ENCODE results near the gene CARS2.

Gene CARS2

GRCh38 chr13:110715395-110716246 lies 9.7 kb upstream of the CARS2 start:
- Histone ChIP-seq H3K4me3 (ENCODE audit: low read depth, low read length) (peak overlapping the region; percentile 95), H3K4me2 (ENCODE audit: low read length) (peak overlapping the region; percentile 95), H3K9me3 (ENCODE audit: control insufficient read depth, low read length) (no peaks in the 10 kb centered on the region), H2AFZ (peak overlapping the region; percentile 75), H3K79me2 (peaks cover 4% of the 10 kb centered on the region), H3K27ac (peak overlapping the region; percentile 93), H3K27me3 (ENCODE audit: control insufficient read depth, insufficient read depth, low read length) (no peaks in the 10 kb centered on the region), H3K36me3 (ENCODE audit: control insufficient read depth, insufficient read depth, low read length) (no peaks in the 10 kb centered on the region), H3K4me1 (no peaks in the 10 kb centered on the region), H3K9ac (no peak overlapping the region)
- TF ChIP-seq CTCF (IDR thresholded peaks at IDR 0.05): peak; percentile 20

- Histone ChIP-seq H3K4me1 (no peaks in the 10 kb centered on the region), H3K27ac (peak overlapping the region; percentile 93), H3K9ac (peak overlapping the region; percentile 42), H3K4me3 (ENCODE audit: low read depth, low read length) (peak overlapping the region; percentile 91), H3K9me3 (ENCODE audit: control insufficient read depth, low read length) (no peaks in the 10 kb centered on the region), H3K36me3 (ENCODE audit: control insufficient read depth, insufficient read depth, low read length) (no peaks in the 10 kb centered on the region), H3K79me2 (peaks cover 4% of the 10 kb centered on the region), H3K4me2 (ENCODE audit: low read length) (peak overlapping the region; percentile 88), H3K27me3 (ENCODE audit: control insufficient read depth, insufficient read depth, low read length) (no peaks in the 10 kb centered on the region), H2AFZ (peak overlapping the region; percentile 61)
- peak; percentile 14 for TF ChIP-seq CTCF (IDR thresholded peaks at IDR 0.05)
Observed at GRCh38 chr13:110714797-110715394, 9.0 kb upstream of the CARS2 start.

GRCh38 chr13:110713981-110714796 lies 8.3 kb upstream of the CARS2 start:
- TF ChIP-seq CTCF (IDR thresholded peaks at IDR 0.05): no peak
- Histone ChIP-seq H3K9ac (peak overlapping the region; percentile 42), H3K36me3 (ENCODE audit: control insufficient read depth, insufficient read depth, low read length) (no peaks in the 10 kb centered on the region), H3K27me3 (ENCODE audit: control insufficient read depth, insufficient read depth, low read length) (no peaks in the 10 kb centered on the region), H3K27ac (peak overlapping the region; percentile 93), H3K4me2 (ENCODE audit: low read length) (peak overlapping the region; percentile 88), H3K9me3 (ENCODE audit: control insufficient read depth, low read length) (no peaks in the 10 kb centered on the region), H3K79me2 (peaks cover 3% of the 10 kb centered on the region), H3K4me1 (no peaks in the 10 kb centered on the region), H2AFZ (peak overlapping the region; percentile 61), H3K4me3 (ENCODE audit: low read depth, low read length) (peak overlapping the region; percentile 91)

GRCh38 chr13:110713642-110713952 lies 7.7 kb upstream of the CARS2 start, which contains the start of gene ING1:
Gene ING1, plus strand, starts transcription at chr13:110713700. Its CDS starts 450 bp downstream, at chr13:110714150.
- TF ChIP-seq CTCF (IDR thresholded peaks at IDR 0.05): no peak
- Histone ChIP-seq H2AFZ (peak within 1 kb of the TSS; percentile 89), H3K27ac (peak within 1 kb of the TSS; percentile 100), H3K27me3 (ENCODE audit: control insufficient read depth, insufficient read depth, low read length) (no peaks in the 10 kb centered on the region), H3K9ac (peak within 1 kb of the TSS; percentile 98), H3K36me3 (ENCODE audit: control insufficient read depth, insufficient read depth, low read length) (no peaks in the 10 kb centered on the region), H3K4me3 (ENCODE audit: low read depth, low read length) (peak within 1 kb of the TSS; percentile 96), H3K9me3 (ENCODE audit: control insufficient read depth, low read length) (no peaks in the 10 kb centered on the region), H3K79me2 (no peaks in the 10 kb centered on the region), H3K4me1 (no peaks in the 10 kb centered on the region), H3K4me2 (ENCODE audit: low read length) (peak within 1 kb of the TSS; percentile 100)
